ENCODE measurements around the gene ACSS1. TPM values are rescaled to one million over a fixed set of nuclear protein-coding genes. Genes with fewer than 3 reads are reported as not detected.

Gene ACSS1
- total RNA-seq = 2.6 and 3.1 TPM in 2 replicates

GRCh38 chr20:25058051-25058846, at the start of gene ACSS1:
ACSS1 (minus strand) TSS chr20:25058139; CDS start chr20:25058102, 37 bp downstream.

GRCh38 chr20:25081730-25082497, 24.0 kb upstream of the ACSS1 start, which contains the start of gene VSX1:
VSX1 (minus strand) TSS chr20:25082141; CDS start chr20:25082096, 45 bp downstream.

GRCh38 chr20:24992487-24993205, 65.3 kb downstream of the ACSS1 start, which contains the start of gene APMAP:
APMAP (minus strand) TSS chr20:24992751; CDS start chr20:24992688, 63 bp downstream.

Small RNA genes lying within 50 kb of the gene (small RNA-seq; reads per million reads assigned to genes)
- not detected for gene RNU6-1257P

Other genes with a start within 250 kb of the ACSS1 start
- not detected in 2 replicates for gene CST7, start 108.9 kb downstream of the ACSS1 start, total RNA-seq
- gene APMAP, start 65.4 kb downstream of the ACSS1 start, total RNA-seq = 55.1 and 64.3 TPM in 2 replicates
- not detected in 2 replicates for gene VSX1, start 24.0 kb upstream of the ACSS1 start, total RNA-seq
- gene ENTPD6, start 137.6 kb upstream of the ACSS1 start, total RNA-seq = 55.5 and 67.4 TPM in 2 replicates
- 173 and 266 TPM in 2 replicates for gene PYGB, start 189.9 kb upstream of the ACSS1 start, total RNA-seq